ENCODE measurements around the gene BDH1.

- no peak for TF ChIP-seq EZH2 (IDR thresholded peaks at IDR 0.05; ENCODE audit: insufficient read depth, low read length)
- TF ChIP-seq, protein P1, sequence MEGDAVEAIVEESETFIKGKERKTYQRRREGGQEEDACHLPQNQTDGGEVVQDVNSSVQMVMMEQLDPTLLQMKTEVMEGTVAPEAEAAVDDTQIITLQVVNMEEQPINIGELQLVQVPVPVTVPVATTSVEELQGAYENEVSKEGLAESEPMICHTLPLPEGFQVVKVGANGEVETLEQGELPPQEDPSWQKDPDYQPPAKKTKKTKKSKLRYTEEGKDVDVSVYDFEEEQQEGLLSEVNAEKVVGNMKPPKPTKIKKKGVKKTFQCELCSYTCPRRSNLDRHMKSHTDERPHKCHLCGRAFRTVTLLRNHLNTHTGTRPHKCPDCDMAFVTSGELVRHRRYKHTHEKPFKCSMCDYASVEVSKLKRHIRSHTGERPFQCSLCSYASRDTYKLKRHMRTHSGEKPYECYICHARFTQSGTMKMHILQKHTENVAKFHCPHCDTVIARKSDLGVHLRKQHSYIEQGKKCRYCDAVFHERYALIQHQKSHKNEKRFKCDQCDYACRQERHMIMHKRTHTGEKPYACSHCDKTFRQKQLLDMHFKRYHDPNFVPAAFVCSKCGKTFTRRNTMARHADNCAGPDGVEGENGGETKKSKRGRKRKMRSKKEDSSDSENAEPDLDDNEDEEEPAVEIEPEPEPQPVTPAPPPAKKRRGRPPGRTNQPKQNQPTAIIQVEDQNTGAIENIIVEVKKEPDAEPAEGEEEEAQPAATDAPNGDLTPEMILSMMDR (IDR thresholded peaks at IDR 0.05; ENCODE audit: insufficient read depth, low read depth, low read length), result no peak
Observed at GRCh38 chr3:197598404-197598980, 42.7 kb upstream of the BDH1 start.

All from astrocyte (in vitro differentiated cells and primary cell).